Measurements from ENCODE around the gene RIOX2.

RIOX2 gene

DNA sequence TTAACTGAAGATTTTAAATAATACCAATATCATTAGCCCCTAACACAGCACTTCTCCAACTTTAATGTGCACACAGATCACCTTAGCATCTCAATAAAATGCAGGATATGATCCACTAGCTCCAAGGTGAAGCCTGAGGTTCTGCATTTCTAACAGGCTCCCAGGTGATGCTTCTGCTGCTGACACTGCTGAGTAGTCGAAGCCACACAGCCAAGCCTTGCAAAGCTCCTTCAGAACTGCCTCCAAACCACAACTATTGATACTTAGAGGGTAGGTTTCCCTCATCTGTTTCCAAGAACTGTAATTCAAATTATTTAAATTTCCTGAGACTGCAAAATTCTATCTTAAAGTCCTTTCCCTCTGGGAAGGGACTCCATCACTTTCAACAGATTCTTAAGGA lies 3.9 kb downstream of the RIOX2 start:
- no peak overlapping the region; the same call in 1 of the 2 replicates for H3K4me2 ChIP-seq (ENCODE audit: low read depth, low read length)
- no peak overlapping the region for H2AFZ ChIP-seq (ENCODE audit: low read length)
- peaks cover 9% of the 10 kb centered on the region; the same call in 1 of the 2 replicates for H3F3A ChIP-seq (ENCODE audit: insufficient read depth, low read length)
- H3K27me3 ChIP-seq (replicated peaks; ENCODE audit: insufficient read depth, low read length): no peaks in the 10 kb centered on the region
- H3K36me3 ChIP-seq (replicated peaks; ENCODE audit: insufficient read depth, low read length): 0 out of 2 replicates have a peak, but pooled peaks cover 9% of the 10 kb centered on the region
- no peak overlapping the region for H3K9ac ChIP-seq (ENCODE audit: low read length)
- no peaks in the 10 kb centered on the region for H3K9me2 ChIP-seq (replicated peaks; ENCODE audit: insufficient read depth, low read length)
- no peaks in the 10 kb centered on the region for H4K20me1 ChIP-seq (ENCODE audit: insufficient read depth, low read length)
- TF ChIP-seq, protein P1, sequence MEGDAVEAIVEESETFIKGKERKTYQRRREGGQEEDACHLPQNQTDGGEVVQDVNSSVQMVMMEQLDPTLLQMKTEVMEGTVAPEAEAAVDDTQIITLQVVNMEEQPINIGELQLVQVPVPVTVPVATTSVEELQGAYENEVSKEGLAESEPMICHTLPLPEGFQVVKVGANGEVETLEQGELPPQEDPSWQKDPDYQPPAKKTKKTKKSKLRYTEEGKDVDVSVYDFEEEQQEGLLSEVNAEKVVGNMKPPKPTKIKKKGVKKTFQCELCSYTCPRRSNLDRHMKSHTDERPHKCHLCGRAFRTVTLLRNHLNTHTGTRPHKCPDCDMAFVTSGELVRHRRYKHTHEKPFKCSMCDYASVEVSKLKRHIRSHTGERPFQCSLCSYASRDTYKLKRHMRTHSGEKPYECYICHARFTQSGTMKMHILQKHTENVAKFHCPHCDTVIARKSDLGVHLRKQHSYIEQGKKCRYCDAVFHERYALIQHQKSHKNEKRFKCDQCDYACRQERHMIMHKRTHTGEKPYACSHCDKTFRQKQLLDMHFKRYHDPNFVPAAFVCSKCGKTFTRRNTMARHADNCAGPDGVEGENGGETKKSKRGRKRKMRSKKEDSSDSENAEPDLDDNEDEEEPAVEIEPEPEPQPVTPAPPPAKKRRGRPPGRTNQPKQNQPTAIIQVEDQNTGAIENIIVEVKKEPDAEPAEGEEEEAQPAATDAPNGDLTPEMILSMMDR (IDR thresholded peaks at IDR 0.05; ENCODE audit: low read length): no peak
- no peak for TF ChIP-seq EZH2phosphoT487 (IDR thresholded peaks at IDR 0.05; ENCODE audit: low read length)
- TF ChIP-seq EZH2 (optimal IDR thresholded peaks at IDR 0.05; ENCODE audit: low read depth, low read length): no peak
- H3K27ac ChIP-seq (ENCODE audit: low read length): no peak overlapping the region
- H3K9me3 ChIP-seq (replicated peaks; ENCODE audit: insufficient read depth, low read length): no peaks in the 10 kb centered on the region
- H3K79me2 ChIP-seq (ENCODE audit: low read length): peaks cover 81% of the 10 kb centered on the region
- H3K4me3 ChIP-seq (ENCODE audit: low read length): no peak overlapping the region
- peak; percentile 47 for DNase-seq
- peaks cover 29% of the 10 kb centered on the region for H3K4me1 ChIP-seq (ENCODE audit: low read length)

DNA sequence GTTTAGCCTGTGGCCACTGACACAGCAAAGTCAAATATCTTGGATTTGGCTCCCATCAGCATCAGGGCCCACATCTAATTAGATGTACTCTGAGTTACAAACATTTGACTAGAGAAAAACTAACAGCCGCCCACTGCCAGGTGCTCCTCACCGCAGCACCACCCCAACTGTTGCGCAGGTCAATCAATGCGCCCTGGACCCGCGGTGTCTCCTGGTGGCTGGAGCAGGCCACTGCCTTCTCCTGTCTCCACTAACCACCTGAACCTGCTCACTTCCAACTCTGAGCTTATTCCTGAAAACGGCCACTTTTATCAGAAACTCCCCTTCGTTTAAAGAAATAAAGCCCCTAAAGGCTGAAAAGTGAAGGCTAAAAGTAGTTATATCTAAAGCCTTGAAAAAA lies 4.3 kb downstream of the RIOX2 start:
- Histone ChIP-seq H3K9ac (ENCODE audit: low read length) (no peak overlapping the region), H3K4me1 (ENCODE audit: low read length) (peaks cover 29% of the 10 kb centered on the region), H3K27ac (ENCODE audit: low read length) (no peak overlapping the region), H2AFZ (ENCODE audit: low read length) (no peak overlapping the region), H3K4me3 (ENCODE audit: low read length) (no peak overlapping the region), H3K36me3 (replicated peaks; ENCODE audit: insufficient read depth, low read length) (0 out of 2 replicates have a peak, but pooled peaks cover 9% of the 10 kb centered on the region), H3K4me2 (ENCODE audit: low read depth, low read length) (no peak overlapping the region), H3K9me3 (replicated peaks; ENCODE audit: insufficient read depth, low read length) (no peaks in the 10 kb centered on the region), H3K79me2 (ENCODE audit: low read length) (peaks cover 86% of the 10 kb centered on the region), H3F3A (ENCODE audit: insufficient read depth, low read length) (peaks cover 9% of the 10 kb centered on the region; the same call in 1 of the 2 replicates), H3K9me2 (replicated peaks; ENCODE audit: insufficient read depth, low read length) (no peaks in the 10 kb centered on the region), H4K20me1 (ENCODE audit: insufficient read depth, low read length) (no peaks in the 10 kb centered on the region), H3K27me3 (replicated peaks; ENCODE audit: insufficient read depth, low read length) (no peaks in the 10 kb centered on the region)
- TF ChIP-seq EZH2 (optimal IDR thresholded peaks at IDR 0.05; ENCODE audit: low read depth, low read length) (no peak), EZH2phosphoT487 (IDR thresholded peaks at IDR 0.05; ENCODE audit: low read length) (no peak)
- TF ChIP-seq, protein P1 (IDR thresholded peaks at IDR 0.05; ENCODE audit: low read length): peak; percentile 8; the same call in 1 of the 2 replicates
- DNase-seq: no peak

DNA sequence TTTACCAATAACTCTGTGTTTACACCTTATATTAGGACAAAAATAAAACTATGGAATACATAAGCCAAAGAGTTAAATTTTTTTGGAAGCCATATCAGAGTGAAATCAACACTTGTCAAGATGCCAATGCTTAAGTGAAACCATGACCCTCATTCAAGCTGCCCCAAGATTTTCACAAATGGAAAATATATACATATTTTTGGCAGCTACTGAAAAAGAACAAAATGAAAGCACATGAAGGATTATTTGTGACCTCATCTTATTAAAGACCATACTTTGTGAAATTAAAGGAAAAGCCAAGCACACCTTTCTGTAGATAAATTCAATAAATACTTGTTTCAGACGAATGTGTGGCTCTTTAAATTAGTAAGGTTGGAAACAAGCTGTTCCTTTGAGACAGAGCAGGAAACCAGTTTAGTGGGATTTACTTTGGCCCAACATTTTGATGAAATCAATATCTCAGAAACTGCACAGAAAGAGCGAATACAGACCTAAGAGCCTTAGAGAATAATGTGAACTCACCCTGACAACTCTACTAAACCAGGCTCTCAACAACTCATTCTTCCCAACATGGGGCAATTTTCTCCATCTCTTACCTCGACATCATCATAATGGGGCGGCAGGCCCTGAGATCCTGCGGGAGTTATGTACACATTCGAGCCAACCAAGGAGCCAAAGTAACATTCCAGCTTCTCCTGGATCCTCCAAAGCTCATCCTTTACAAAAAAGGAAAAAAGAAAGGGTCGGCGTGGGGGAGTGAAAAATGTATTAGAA lies 11.1 kb downstream of the RIOX2 start:
- DNase-seq: no peak
- H3K4me1 ChIP-seq (ENCODE audit: low read length): no peaks in the 10 kb centered on the region
- no peak overlapping the region for H3K4me3 ChIP-seq (ENCODE audit: low read length)
- H3K9me2 ChIP-seq (replicated peaks; ENCODE audit: insufficient read depth, low read length): no peaks in the 10 kb centered on the region
- H3K36me3 ChIP-seq (replicated peaks; ENCODE audit: insufficient read depth, low read length): peaks cover 4% of the 10 kb centered on the region; the same call in 1 of the 2 replicates
- H3K4me2 ChIP-seq (ENCODE audit: low read depth, low read length): no peak overlapping the region
- no peaks in the 10 kb centered on the region for H4K20me1 ChIP-seq (ENCODE audit: insufficient read depth, low read length)
- H3K27me3 ChIP-seq (replicated peaks; ENCODE audit: insufficient read depth, low read length): no peaks in the 10 kb centered on the region
- H3F3A ChIP-seq (ENCODE audit: insufficient read depth, low read length): no peaks in the 10 kb centered on the region
- H3K27ac ChIP-seq (ENCODE audit: low read length): no peak overlapping the region
- no peak overlapping the region for H3K9ac ChIP-seq (ENCODE audit: low read length)
- H3K9me3 ChIP-seq (replicated peaks; ENCODE audit: insufficient read depth, low read length): no peaks in the 10 kb centered on the region
- H3K79me2 ChIP-seq (ENCODE audit: low read length): peaks cover 57% of the 10 kb centered on the region
- H2AFZ ChIP-seq (ENCODE audit: low read length): no peak overlapping the region
- TF ChIP-seq EZH2phosphoT487 (IDR thresholded peaks at IDR 0.05; ENCODE audit: low read length): no peak
- TF ChIP-seq, protein P1 (IDR thresholded peaks at IDR 0.05; ENCODE audit: low read length): no peak
- no peak for TF ChIP-seq EZH2 (optimal IDR thresholded peaks at IDR 0.05; ENCODE audit: low read depth, low read length)
